T47D (cell line): ENCODE results near the gene MYO1A.
A peak's percentile ranks its signal among the peaks of the same experiment; 100 is the strongest.

Experiments used
- DNase-seq, 2 experiments: peaks; one replicate each; pipeline versions ENCODE4 v3.0.0 to v3.0.0-alpha.2; 2011 to 2012; ENCODE audit warnings: low read depth in 1 of 2, low spot score in 1 of 2
- JUND ChIP-seq: IDR thresholded peaks from 2 replicates; pipeline ENCODE4 v1.6.1; 2012; ENCODE audit warnings: low read depth
- in situ Hi-C: cut with HindIII; loops from 2 replicates; pipeline ENCODE4 v1.10.0; 2016; ENCODE audit warnings: low sequenced_read_pairs, low pct_unique_long_range_greater_than_20kb

MYO1A gene

DNA sequence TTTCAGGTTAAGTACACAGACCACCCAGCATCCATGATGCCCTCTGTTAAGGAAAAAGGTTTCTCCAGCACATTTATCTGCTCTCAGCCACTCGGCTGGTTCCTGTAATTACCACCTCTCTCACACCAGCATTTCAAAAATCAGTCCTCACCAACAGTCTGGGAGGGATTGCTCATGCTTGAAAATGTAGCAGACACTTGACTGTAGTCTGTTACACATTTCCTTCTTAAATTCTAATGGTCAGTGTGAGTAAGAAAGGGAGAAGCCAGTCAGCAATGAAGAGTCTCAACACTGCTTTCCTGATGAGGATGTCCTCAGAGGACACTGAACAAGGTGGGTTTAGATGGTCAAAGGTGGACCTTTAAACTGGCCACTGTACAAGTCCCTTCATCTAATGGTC is 49.5 kb downstream of the MYO1A start:
- no peak for TF ChIP-seq JUND
- no peak for DNase-seq
- in situ Hi-C loops, result no loop called here

DNA sequence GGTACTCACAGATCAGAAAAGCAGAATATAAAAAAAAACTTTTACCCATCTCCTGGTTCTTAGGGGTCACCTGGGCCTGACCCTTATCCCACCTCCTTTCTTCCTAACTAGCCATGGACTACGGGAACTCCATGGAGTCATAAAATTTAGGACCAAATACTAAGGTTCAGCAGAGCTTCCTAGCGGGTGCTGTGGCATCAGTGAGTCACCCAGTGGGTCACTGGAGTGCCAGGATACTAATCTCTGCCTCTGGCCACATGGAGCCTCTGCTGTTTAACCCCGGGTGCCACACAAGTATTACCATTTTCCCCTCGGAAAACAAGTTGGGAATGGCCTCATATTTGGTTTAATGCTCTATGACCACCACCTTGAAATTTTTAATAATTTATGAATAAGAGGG is 50.5 kb downstream of the MYO1A start:
- in situ Hi-C loops, result no loop called here
- no peak for DNase-seq
- no peak for TF ChIP-seq JUND

DNA sequence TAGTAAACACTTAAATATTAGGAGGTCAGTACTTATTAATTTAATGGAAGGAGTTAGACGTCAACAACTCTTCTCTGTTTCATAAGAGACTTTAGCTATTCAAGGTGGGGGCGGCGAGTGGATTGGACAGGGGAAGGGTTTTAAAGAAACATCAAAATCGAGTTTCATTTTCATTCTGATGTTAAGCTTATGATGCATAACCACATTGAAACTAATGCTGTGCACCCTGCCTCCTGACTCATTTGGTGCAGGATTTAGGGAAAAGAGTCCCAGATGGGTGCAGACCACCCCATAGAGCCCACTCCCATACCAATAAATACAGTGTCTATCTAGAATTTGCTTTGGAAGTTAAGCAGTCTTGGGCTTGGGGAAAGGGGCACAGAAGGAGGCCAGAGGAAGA is 50.9 kb downstream of the MYO1A start:
- no peak for TF ChIP-seq JUND
- DNase-seq, result no peak
- in situ Hi-C loops, result no loop called here

DNA sequence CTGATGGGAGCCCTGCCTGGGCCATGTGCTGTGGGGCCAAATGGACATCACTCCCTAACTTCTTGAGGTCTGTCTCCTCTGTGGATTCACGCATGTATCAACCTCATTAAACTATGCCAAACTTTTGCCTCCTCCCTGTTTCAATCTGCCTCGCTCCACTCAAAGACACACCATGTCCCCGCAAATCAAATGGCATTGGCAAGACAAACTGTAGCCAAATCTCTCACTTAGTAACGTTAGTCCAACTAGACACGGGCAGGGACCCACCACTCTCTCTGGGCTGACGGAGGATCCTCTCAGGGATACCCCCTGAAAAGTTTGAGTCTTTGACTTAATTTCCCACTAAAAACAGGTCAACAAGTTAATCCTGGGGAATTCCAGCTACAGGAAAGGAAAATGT is 51.6 kb downstream of the MYO1A start:
- DNase-seq, result no peak
- TF ChIP-seq JUND, result no peak
- in situ Hi-C loops, result no loop called here

DNA sequence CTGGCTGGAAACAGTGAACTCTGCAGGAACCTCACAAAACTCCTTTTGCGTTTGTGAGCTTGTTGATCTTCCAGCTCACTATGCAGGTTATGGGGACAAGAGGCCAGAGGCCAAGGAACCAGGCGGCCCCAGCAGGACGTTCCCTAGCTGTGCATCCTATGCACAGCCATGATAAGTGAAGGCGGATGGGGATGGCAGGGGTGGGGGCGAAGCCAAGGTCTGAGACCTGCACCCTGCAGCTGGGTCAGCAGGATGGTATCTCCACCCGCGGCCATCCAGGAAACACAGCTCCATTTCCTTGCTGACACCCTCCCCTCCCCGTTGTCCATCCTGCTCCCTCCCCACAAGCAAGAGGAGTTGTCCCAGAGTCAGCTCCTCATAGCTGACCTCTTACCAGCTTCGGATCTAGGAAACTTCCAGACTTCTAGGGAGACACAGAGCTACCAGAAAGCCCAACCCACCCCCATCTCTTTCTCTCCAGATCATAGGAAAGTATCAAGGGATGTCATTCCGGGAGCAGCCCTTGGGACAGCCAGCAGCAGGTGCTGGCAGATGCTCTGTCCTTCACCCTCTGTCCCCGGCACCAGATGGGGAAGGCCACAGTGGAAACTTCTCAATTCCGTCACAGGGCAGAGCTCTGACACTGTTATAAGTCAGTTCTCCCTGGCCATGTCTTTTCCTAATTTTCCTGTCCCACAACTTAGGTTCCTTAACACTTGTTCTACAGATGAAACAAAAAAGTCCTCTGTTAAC is 53.0 kb downstream of the MYO1A start:
- no peak for TF ChIP-seq JUND
- in situ Hi-C loops, result no loop called here

DNA sequence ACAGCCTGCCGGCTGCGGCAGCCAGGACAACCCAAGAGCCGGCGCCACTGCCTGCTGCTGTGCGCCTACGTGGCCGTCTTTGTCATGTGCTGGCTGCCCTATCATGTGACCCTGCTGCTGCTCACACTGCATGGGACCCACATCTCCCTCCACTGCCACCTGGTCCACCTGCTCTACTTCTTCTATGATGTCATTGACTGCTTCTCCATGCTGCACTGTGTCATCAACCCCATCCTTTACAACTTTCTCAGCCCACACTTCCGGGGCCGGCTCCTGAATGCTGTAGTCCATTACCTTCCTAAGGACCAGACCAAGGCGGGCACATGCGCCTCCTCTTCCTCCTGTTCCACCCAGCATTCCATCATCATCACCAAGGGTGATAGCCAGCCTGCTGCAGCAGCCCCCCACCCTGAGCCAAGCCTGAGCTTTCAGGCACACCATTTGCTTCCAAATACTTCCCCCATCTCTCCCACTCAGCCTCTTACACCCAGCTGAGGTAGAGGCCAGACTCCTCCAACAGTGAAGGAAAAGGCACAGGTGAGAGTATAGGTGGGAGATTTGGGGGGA is 53.9 kb downstream of the MYO1A start:
- TF ChIP-seq JUND, result no peak
- no peak for DNase-seq
- in situ Hi-C loops, result no loop called here

More for the DNA sequence above, 53.0 kb downstream of the MYO1A start:
- no peak for DNase-seq

DNA sequence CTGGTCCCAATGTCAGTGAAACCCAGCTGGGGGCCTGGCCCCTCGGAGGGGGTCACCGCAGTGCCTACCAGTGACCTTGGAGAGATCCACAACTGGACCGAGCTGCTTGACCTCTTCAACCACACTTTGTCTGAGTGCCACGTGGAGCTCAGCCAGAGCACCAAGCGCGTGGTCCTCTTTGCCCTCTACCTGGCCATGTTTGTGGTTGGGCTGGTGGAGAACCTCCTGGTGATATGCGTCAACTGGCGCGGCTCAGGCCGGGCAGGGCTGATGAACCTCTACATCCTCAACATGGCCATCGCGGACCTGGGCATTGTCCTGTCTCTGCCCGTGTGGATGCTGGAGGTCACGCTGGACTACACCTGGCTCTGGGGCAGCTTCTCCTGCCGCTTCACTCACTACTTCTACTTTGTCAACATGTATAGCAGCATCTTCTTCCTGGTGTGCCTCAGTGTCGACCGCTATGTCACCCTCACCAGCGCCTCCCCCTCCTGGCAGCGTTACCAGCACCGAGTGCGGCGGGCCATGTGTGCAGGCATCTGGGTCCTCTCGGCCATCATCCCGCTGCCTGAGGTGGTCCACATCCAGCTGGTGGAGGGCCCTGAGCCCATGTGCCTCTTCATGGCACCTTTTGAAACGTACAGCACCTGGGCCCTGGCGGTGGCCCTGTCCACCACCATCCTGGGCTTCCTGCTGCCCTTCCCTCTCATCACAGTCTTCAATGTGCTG is 54.6 kb downstream of the MYO1A start:
- TF ChIP-seq JUND, result no peak
- DNase-seq, result no peak
- in situ Hi-C loops, result no loop called here

DNA sequence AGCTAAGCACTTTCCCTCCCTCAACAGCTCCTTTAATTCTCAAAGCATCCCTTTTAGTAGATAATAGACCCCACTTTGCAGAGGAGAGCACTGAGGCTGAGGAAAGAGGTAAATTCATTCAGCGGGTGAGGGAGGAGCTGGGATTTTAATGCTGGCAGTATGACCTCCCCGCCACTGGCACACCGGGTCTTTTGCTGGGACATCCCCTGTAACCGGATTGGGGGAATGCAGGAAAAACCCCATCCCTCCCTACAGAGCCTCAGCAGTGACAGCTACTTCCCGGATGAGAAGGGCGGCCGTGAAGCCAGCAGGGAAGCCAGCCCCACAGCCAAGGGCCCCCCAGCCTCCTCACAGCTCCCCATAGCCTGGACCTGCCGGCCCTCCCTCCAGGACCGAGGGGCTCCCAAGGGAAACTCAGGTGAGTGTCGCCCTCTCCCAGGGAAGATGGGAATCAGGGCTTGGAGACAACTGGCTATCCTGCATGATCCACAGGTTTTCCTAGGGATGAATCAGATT is 55.6 kb downstream of the MYO1A start:
- TF ChIP-seq JUND, result no peak
- no peak for DNase-seq
- in situ Hi-C loops, result no loop called here

DNA sequence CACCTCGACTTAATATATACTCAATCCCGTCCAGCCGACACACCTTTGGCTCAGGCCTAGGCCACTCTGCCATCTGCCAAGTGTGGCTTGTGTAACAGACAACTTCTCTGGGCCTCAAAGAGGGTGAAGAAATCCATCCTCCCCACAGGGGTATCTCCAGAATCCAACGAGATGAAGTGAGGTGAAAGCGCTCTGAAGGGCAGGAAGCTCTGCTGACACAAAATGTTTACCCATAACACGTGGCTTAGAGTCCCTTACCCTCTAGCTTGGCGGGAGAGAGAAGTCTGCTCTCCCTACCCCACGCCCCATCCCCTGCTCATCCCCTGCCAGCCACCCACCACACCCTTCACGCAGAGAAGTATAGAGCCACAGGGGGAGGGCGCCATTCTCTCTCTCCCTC is 56.6 kb downstream of the MYO1A start:
- TF ChIP-seq JUND, result no peak
- no peak for DNase-seq
- in situ Hi-C loops, result no loop called here

DNA sequence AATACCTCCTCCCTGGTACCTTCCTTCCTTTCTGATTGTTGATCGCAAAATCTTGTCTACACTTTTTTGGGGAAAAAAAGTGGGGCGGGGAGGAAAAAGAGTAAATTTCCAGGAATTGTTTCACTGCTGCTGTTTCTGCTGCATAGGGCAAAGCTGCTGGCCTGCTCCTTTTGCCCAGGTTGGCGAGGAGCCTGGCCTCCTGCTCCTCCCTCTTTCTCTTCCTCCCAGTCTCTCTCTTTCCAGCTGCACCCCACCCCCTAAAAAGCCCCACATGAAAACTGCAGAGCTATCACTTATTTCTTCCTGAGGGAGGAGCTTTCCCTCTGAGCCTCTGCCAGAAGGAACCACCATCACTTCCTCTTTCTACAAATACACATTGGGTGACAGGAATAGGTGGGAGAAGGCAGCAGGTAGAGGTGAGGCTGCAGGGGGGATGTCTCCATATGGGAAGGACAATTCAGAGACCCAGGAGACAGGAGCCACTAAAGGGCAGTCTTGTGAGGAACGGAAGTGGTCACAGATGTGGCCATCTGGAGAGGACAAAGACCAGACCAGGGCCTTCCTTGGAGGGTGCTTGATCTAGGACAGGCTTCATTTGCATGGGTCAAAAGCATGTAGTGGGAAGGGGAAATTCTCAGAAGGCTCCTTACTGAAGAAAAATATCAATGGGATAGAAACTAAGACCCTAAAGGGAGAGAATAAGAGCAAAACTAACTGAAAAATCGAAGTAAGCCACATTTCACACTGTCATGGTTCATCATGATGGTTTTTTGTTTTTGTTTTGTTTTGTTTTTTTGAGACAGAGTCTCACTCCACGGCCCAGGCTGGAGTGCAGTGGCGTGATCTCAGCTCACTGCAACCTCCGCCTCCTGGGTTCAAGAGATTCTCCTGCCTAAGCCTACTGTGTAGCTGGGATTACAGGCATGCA is 58.3 kb downstream of the MYO1A start:
- in situ Hi-C loops, result no loop called here
- no peak for DNase-seq
- no peak for TF ChIP-seq JUND

DNA sequence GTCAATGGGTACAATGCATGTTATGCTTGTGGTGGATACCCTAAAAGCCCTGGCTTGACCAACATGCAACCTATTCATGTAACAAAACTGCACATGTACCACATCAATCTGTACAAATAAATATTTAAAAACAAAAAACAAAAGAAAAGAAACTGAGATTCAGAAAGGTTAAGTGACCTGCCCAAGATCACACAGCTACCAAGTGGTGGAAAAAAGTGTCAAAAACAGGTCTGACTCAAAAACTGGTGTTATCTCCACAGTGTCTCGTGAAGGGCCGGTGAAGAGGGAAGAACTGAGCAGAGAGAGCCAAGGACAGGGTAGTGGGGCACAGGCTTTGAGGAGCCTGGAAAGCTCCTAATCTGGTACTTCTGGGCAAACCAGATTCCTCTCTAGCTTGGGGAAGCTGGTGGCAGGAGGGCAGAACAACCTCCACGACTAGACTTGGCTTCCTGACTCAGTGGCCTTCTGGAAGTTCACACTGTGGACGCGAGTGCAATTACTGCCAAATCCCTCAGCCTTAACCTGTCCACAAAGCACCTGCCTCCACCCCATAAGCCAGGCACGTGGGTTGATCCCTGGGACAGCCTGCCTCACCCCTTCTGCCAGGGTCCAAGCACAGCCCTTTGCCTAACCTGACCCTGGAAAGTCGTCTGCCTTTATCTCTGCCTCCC is 59.1 kb downstream of the MYO1A start:
- peak in 1 of 2 experiments; percentile 74 for DNase-seq
- no peak for TF ChIP-seq JUND
- in situ Hi-C loops, result no loop called here
